Inferior parietal cortex (tissue), 1 donor: ENCODE measurements around the gene NDUFAB1.
"Not testable (repeated sequence)": the region's sequence is repeated elsewhere in the genome, so short reads cannot be mapped to it uniquely, and the experiment has no call there.

Experiments used
- DNase-seq: peaks from one replicate; pipeline ENCODE4 v3.0.0-alpha.2; 2016; ENCODE audit errors: extremely low spot score

The NDUFAB1 gene

GRCh38 chr16:23595951-23596720 is at the start of gene NDUFAB1:
TSS of gene NDUFAB1 (minus strand) at chr16:23596316. CDS start at chr16:23596290, 26 bp downstream.
- peak; percentile 91 for DNase-seq

GRCh38 chr16:23642246-23642774 is 46.2 kb upstream of the NDUFAB1 start:
- no peak for DNase-seq

GRCh38 chr16:23640931-23641765 is 45.0 kb upstream of the NDUFAB1 start, which contains the start of the genes DCTN5 and PALB2:
TSS of gene DCTN5 (plus strand) at chr16:23641466. CDS start at chr16:23641543, 77 bp downstream.
TSS of gene PALB2 (minus strand) at chr16:23641310. CDS start at chr16:23641157, 153 bp downstream.
- peak; percentile 96 for DNase-seq

- no peak for DNase-seq
Observed at GRCh38 chr16:23640615-23640930, 44.5 kb upstream of the NDUFAB1 start.

- no peak for DNase-seq
Observed at GRCh38 chr16:23635958-23636357, 39.8 kb upstream of the NDUFAB1 start.

- DNase-seq = no peak
Observed at GRCh38 chr16:23634461-23635036, 38.4 kb upstream of the NDUFAB1 start.

- not testable (repeated sequence) for DNase-seq
Observed at GRCh38 chr16:23631874-23632273, 35.8 kb upstream of the NDUFAB1 start.

- DNase-seq = no peak
Observed at GRCh38 chr16:23629516-23629915, 33.4 kb upstream of the NDUFAB1 start.

- DNase-seq = no peak
Observed at GRCh38 chr16:23624092-23624491, 28.0 kb upstream of the NDUFAB1 start.

- no peak for DNase-seq
Observed at GRCh38 chr16:23615805-23616204, 19.7 kb upstream of the NDUFAB1 start.

- no peak for DNase-seq
Observed at GRCh38 chr16:23611936-23612335, 15.8 kb upstream of the NDUFAB1 start.

GRCh38 chr16:23610905-23611304 is 14.8 kb upstream of the NDUFAB1 start:
- DNase-seq = not testable (repeated sequence)

GRCh38 chr16:23609929-23610328 is 13.8 kb upstream of the NDUFAB1 start:
- DNase-seq = no peak

GRCh38 chr16:23608194-23608593 is 12.1 kb upstream of the NDUFAB1 start:
- DNase-seq = no peak

GRCh38 chr16:23607726-23608125 is 11.6 kb upstream of the NDUFAB1 start:
- DNase-seq = no peak

- DNase-seq = peak; percentile 11
Observed at GRCh38 chr16:23597003-23597756, 1.1 kb upstream of the NDUFAB1 start.

- DNase-seq = no peak
Observed at GRCh38 chr16:23595246-23595950, 718 bp downstream of the NDUFAB1 start.

GRCh38 chr16:23594186-23594585 is 1.9 kb downstream of the NDUFAB1 start:
- no peak for DNase-seq

- no peak for DNase-seq
Observed at GRCh38 chr16:23590181-23590580, 5.9 kb downstream of the NDUFAB1 start.

- no peak for DNase-seq
Observed at GRCh38 chr16:23587726-23588125, 8.4 kb downstream of the NDUFAB1 start.
